H4 (cell line): Measurements from ENCODE around the gene WNT5B. TPM values are rescaled to one million over a fixed set of nuclear protein-coding genes. Genes with fewer than 3 reads are reported as not detected.

Experiments
- DNase-seq: peaks from one replicate; pipeline ENCODE4 v3.0.0-alpha.2; 2015; ENCODE audit warnings: low spot score
- total RNA-seq: library from RNA; depleted of rRNA; stranded (reverse); fragments of >200 nt; shearing (Covaris generic); gene quantifications from 2 replicates; pipeline ENCODE4 v1.2.3, GENCODE V29; 2014

Gene WNT5B
- total RNA-seq, 1 experiment from 2014 or later, result 6.4 TPM

DNA sequence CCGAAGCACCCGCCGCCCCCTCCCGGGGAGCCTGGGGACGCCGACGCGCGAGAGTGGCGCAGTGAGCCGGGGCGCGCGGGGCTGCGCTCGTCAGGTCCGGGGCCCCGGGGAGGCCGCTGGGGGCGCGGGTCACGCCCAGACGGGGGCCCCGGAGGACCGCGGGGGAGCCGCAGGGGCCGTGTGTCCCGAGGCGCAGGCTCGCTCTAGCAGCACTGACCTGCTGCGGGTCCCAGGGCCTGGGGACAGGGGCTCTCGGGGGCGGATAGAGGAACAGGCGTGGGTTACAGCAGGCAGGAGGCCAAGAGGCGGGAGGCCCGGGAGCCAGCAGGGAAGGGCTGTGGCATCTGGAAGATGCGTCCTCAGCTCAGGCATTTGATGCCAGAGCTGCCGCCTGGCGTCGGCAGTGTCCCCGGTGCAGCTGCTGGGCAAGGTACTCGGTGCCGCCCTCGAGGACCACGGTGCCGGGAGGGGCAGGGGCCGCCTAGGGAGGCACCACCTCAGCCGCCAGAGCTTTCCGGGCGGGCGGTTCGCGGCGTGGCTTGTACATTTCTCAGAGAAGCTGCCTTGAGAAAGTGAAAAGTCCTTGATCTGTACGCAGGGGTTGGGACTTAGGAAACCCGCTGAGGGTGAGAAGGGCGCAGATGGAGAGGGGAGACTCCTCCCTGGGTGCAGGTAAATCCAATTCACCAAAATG, 1.2 kb downstream of the WNT5B start:
- DNase-seq, result no peak

DNA sequence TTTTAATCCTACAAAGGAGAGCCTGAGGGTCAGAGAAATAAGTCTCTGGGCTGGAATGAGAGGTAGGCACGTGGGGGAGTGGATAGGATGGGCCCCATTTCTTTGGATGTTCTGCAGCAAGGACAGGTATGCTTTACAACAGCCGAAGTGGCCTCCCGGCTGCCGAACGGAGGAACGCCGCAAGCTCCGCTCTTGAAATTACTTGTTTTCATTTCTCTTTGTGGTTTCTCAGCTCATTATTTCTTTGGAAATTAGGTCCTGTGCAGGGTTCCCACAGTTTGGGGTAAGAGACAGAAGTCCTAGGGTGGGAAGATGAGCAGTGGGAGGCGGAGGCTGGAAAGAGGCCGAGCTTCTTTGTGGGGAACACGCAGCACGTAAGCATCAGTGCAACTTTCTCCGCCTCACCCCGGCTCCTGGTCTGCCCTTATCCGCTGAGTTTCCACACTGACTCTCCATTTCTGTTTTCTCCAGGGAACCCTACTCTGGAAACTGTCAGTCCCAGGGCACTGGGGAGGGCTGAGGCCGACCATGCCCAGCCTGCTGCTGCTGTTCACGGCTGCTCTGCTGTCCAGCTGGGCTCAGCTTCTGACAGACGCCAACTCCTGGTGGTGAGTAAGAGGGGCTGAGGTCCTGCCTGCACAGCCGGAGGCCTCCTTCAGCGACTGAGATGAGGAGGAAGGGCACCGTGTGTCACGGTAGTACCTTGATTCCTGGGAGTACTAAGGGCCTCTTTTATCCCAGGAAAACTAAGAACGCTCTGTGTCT, 2.0 kb downstream of the WNT5B start:
- no peak for DNase-seq

DNA sequence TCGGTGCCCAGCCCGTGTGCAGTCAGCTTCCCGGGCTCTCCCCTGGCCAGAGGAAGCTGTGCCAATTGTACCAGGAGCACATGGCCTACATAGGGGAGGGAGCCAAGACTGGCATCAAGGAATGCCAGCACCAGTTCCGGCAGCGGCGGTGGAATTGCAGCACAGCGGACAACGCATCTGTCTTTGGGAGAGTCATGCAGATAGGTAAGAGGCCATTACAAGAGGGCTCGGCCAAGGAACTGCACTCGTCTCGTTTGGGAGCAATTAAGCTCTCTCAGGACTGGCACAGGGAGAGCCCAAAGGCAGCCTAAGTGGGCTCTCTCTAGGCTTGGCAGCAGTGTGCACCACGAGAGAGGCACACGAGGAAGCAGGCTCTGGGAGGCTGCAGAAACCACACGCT, 3.7 kb downstream of the WNT5B start:
- no peak for DNase-seq

DNA sequence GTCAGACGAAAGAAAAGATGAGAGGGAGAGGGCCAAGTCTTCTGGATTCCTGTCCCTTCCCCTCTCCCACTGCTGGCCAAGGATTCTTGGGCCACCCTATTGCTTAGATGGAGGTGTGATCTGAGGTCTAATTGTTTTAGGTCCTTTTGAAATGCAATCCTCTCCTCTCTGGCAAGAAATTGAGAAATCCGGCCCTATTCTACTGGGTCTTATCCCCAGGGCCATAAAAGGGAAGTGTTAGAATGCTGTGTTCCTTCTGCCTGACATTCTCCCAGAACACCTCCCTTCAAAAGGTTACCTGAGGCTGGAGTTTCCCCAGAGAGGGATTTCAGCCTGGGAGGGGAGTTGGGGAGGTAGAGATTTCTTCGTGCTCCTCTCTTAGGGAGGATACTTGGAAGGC, 4.4 kb downstream of the WNT5B start:
- no peak for DNase-seq

- DNase-seq, result no peak
Measured at GRCh38 chr12:1634149-1634548, 5.1 kb downstream of the WNT5B start.

- DNase-seq, result peak; percentile 77
Measured at GRCh38 chr12:1634590-1635191, 5.7 kb downstream of the WNT5B start.

- no peak for DNase-seq
Measured at GRCh38 chr12:1635301-1636095, 6.5 kb downstream of the WNT5B start.

DNA sequence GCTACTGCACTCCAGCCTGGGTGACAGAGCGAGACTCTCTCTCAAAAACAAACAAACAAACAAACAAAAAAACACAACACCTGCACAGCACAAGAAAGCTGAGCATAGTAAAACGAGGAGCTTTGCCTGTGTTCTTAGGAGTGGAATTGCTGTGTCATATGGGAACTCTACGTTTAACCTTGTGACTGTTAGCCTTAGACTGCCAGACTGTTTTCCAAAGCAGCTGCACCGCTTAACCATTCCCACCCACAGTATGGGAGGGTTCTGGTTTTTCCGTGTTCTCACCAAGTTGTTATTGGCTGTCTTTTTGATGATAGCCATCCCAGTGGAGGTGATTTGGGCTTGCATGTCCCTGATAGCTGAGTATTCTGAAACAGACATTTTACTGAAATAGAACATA, 9.2 kb downstream of the WNT5B start:
- DNase-seq, result no peak

DNA sequence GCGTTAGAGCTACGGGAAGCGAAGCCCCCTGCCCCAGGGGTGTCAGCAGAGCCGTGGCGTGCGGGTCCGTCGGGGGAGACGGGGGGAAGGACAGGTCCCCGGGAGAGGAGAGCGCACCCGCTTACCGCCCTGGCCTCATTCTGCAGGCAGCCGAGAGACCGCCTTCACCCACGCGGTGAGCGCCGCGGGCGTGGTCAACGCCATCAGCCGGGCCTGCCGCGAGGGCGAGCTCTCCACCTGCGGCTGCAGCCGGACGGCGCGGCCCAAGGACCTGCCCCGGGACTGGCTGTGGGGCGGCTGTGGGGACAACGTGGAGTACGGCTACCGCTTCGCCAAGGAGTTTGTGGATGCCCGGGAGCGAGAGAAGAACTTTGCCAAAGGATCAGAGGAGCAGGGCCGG, 10.5 kb downstream of the WNT5B start:
- no peak for DNase-seq

- no peak for DNase-seq
Measured at GRCh38 chr12:1640328-1641234, 11.6 kb downstream of the WNT5B start.

- no peak for DNase-seq
Measured at GRCh38 chr12:1642513-1642912, 13.5 kb downstream of the WNT5B start.

- no peak for DNase-seq
Measured at GRCh38 chr12:1643043-1643442, 14.0 kb downstream of the WNT5B start.

DNA sequence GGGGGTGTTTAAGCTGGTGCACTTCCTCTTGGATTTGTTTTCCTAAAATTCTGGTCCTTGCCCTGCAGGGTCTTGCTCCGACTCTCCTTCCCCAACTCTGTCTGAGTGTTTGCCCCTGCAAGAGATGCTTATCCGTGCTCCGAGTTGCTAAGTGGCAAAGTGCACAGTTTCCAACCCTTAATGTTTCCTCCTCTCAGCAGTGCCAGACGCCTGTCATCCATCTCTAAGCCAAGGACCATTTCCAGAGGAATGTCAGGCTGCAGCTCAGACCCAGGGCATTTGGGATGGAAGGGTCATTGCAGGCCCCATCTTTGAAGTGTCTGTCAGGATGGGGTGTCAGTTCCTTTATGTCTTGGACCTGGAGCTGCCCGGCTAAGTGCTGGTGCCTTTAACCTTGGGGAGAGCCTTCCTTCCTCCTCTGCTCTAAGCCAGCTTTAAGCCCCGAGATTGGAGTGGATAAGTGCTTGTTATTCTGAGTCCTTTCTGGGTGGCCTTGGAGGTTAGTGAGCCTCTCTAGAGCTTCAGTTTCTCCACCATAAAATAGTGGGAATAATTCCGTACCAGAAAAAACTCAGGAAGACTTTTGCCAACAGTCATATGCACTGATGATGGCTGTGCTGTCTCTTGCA, 15.0 kb downstream of the WNT5B start:
- no peak for DNase-seq

- no peak for DNase-seq
Measured at GRCh38 chr12:1644534-1645438, 15.8 kb downstream of the WNT5B start.

GRCh38 chr12:1645819-1646218, 16.8 kb downstream of the WNT5B start:
- no peak for DNase-seq

DNA sequence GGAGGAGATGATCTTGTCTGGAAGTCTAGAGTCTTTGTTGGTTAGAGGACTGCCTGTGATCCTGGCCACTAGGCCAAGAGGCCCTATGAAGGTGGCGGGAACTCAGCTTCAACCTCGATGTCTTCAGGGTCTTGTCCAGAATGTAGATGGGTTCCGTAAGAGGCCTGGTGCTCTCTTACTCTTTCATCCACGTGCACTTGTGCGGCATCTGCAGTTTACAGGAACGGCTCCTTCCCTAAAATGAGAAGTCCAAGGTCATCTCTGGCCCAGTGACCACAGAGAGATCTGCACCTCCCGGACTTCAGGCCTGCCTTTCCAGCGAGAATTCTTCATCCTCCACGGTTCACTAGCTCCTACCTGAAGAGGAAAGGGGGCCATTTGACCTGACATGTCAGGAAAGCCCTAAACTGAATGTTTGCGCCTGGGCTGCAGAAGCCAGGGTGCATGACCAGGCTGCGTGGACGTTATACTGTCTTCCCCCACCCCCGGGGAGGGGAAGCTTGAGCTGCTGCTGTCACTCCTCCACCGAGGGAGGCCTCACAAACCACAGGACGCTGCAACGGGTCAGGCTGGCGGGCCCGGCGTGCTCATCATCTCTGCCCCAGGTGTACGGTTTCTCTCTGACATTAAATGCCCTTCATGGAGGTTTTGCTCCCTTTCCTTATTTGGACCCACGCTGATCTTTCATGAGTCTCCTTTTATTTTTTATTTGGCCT, 17.7 kb downstream of the WNT5B start:
- no peak for DNase-seq

GRCh38 chr12:1647285-1647669, 18.2 kb downstream of the WNT5B start:
- no peak for DNase-seq

DNA sequence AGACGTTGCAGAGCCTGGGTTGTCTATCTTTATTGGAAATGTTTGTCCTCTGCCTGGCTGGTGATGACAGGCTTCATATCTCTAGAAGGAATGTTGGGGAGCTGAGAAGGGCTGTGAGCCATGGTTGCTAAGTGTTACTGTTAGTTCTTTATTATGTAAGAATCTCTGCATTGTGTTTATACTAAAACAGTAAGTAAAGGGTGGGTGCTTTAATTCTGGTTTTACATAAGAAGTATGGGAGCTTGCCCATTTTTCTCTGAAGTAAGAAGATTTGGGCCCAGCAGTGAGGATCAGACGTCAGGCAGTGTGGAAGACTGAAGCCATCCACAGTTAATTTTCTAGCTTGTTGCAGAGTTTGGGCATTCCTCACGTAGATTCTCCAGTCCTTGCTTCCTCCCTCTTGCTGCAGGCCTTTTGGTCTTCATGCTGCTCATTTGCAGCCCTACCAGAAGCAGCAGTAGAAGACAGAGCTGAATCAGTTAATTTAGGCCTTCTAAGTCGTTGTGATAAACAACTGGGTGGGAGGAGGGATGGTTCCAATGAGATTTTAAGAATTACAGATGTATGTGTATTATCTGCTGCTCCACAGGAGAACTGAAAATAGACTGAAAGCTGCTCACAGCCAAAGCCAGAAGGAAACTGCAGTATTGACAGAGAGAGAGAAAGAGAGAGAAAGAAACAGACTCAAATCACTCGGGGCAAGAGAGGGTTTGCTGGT, 21.4 kb downstream of the WNT5B start:
- DNase-seq, result no peak
